HEK293 (cell line): Measurements from ENCODE around the gene FBXW11.

Experiments used
- CTCF ChIA-PET: fragments of 350-600 bp; formaldehyde crosslinking; extraction: SDS; loops from one replicate; lab custom pipeline; 2021; ENCODE audit warnings: antibody characterized with exemption; lab: Yijun Ruan, JAX
- POLR2A ChIA-PET: fragments of 300-600 bp; formaldehyde crosslinking; extraction: SDS; loops from one replicate; lab custom pipeline; 2020; ENCODE audit warnings: antibody characterized with exemption, inconsistent platforms; lab: Yijun Ruan, JAX
- H3K27ac ChIP-seq: fragments of 200-500 bp; sonication (Bioruptor generic); 2 replicates; pipeline ENCODE4 v1.5.1; 2014; ENCODE audit warnings: low read depth, low read length, control low read depth, inconsistent platforms; ENCODE audit errors: extremely low read depth
- H3K36me3 ChIP-seq, 2 experiments: fragments of 200-500 bp in 1 of 2; sonication (Bioruptor generic) in 1 of 2; 1 replicate in 1 of 2; 2 replicates in 1 of 2; pipeline ENCODE4 v1.5.1; 2014 to 2017; ENCODE audit warnings: inconsistent platforms in 2 of 2, low read length in 2 of 2; ENCODE audit not compliant: control insufficient read depth in 2 of 2, insufficient read depth in 1 of 2
- H3K4me1 ChIP-seq: fragments of 200-500 bp; sonication (Bioruptor generic); 2 replicates; pipeline ENCODE4 v1.5.1; 2014; ENCODE audit warnings: mild to moderate bottlenecking, low read length, inconsistent platforms; ENCODE audit not compliant: control insufficient read depth, insufficient read depth
- H3K4me3 ChIP-seq: 2 replicates; pipeline ENCODE4 v1.5.1; 2011; ENCODE audit warnings: low read depth, mild to moderate bottlenecking, control low read depth, low read length, moderate library complexity
- H3K9me3 ChIP-seq: fragments of 200-500 bp; sonication (Bioruptor generic); 2 replicates; pipeline ENCODE4 v1.5.1; 2014; ENCODE audit warnings: low read depth, low read length, inconsistent platforms; ENCODE audit not compliant: control insufficient read depth, insufficient read depth
- KLF10 ChIP-seq: fragments of 450-650 bp; IDR thresholded peaks from 2 replicates; pipeline ENCODE4 v1.5.1; 2018; ENCODE audit warnings: missing biosample characterization, mild to moderate bottlenecking, missing genetic modification characterization
- OSR2 ChIP-seq: fragments of 450-650 bp; formaldehyde crosslinking; IDR thresholded peaks from 2 replicates; pipeline ENCODE4 v1.5.1; 2016; ENCODE audit warnings: missing biosample characterization, missing genetic modification characterization
- PRDM1 ChIP-seq: fragments of 450-650 bp; formaldehyde crosslinking; IDR thresholded peaks from 2 replicates; pipeline ENCODE4; 2016; ENCODE audit warnings: missing biosample characterization, missing genetic modification characterization
- RBAK ChIP-seq: fragments of 450-650 bp; formaldehyde crosslinking; IDR thresholded peaks from 2 replicates; pipeline ENCODE4 v1.5.1; 2016; ENCODE audit warnings: missing biosample characterization, missing genetic modification characterization
- SP3 ChIP-seq: fragments of 450-650 bp; formaldehyde crosslinking; IDR thresholded peaks from 2 replicates; pipeline ENCODE4 v1.5.1; 2016; ENCODE audit warnings: missing biosample characterization, missing genetic modification characterization
- SP7 ChIP-seq: fragments of 450-650 bp; formaldehyde crosslinking; IDR thresholded peaks from 2 replicates; pipeline ENCODE4 v1.5.1; 2016; ENCODE audit warnings: missing biosample characterization, missing genetic modification characterization
- YY1 ChIP-seq: fragments of 450-650 bp; formaldehyde crosslinking; IDR thresholded peaks from 2 replicates; pipeline ENCODE4 v1.5.1; 2018; ENCODE audit warnings: missing biosample characterization, missing genetic modification characterization
- YY2 ChIP-seq: fragments of 450-650 bp; formaldehyde crosslinking; IDR thresholded peaks from 2 replicates; pipeline ENCODE4 v1.5.1; 2016; ENCODE audit warnings: missing biosample characterization, missing genetic modification characterization
- ZBTB20 ChIP-seq: fragments of 450-650 bp; formaldehyde crosslinking; IDR thresholded peaks from 2 replicates; pipeline ENCODE4 v1.5.1; 2016; ENCODE audit warnings: missing biosample characterization, missing genetic modification characterization
- ZBTB21 ChIP-seq: fragments of 450-650 bp; formaldehyde crosslinking; IDR thresholded peaks from 2 replicates; pipeline ENCODE4 v1.5.1; 2017; ENCODE audit warnings: missing biosample characterization, missing genetic modification characterization
- ZBTB8A ChIP-seq: fragments of 450-650 bp; formaldehyde crosslinking; IDR thresholded peaks from 2 replicates; pipeline ENCODE4 v1.5.1; 2016; ENCODE audit warnings: missing biosample characterization, missing genetic modification characterization
- ZFP3 ChIP-seq: fragments of 450-650 bp; formaldehyde crosslinking; IDR thresholded peaks from 2 replicates; pipeline ENCODE4 v1.5.1; 2016; ENCODE audit warnings: low read depth, missing biosample characterization, missing genetic modification characterization
- ZFP37 ChIP-seq: fragments of 450-650 bp; formaldehyde crosslinking; IDR thresholded peaks from 2 replicates; pipeline ENCODE4 v1.5.1; 2016; ENCODE audit warnings: missing biosample characterization, missing genetic modification characterization
- ZNF16 ChIP-seq: fragments of 450-650 bp; formaldehyde crosslinking; IDR thresholded peaks from 2 replicates; pipeline ENCODE4 v1.5.1; 2016; ENCODE audit warnings: low read depth, missing biosample characterization, missing genetic modification characterization
- ZNF169 ChIP-seq: fragments of 450-650 bp; formaldehyde crosslinking; IDR thresholded peaks from 2 replicates; pipeline ENCODE4 v1.5.1; 2016; ENCODE audit warnings: missing biosample characterization, missing genetic modification characterization
- ZNF2 ChIP-seq: fragments of 450-650 bp; formaldehyde crosslinking; IDR thresholded peaks from 2 replicates; pipeline ENCODE4 v1.5.1; 2016; ENCODE audit warnings: missing biosample characterization, missing genetic modification characterization
- ZNF202 ChIP-seq: fragments of 450-650 bp; formaldehyde crosslinking; IDR thresholded peaks from 2 replicates; pipeline ENCODE4 v1.5.1; 2016; ENCODE audit warnings: missing biosample characterization, missing genetic modification characterization, borderline replicate concordance
- ZNF221 ChIP-seq: fragments of 450-650 bp; formaldehyde crosslinking; IDR thresholded peaks from 2 replicates; pipeline ENCODE4 v1.5.1; 2017; ENCODE audit warnings: missing biosample characterization, missing genetic modification characterization, borderline replicate concordance
- ZNF223 ChIP-seq: fragments of 450-650 bp; formaldehyde crosslinking; IDR thresholded peaks from 2 replicates; pipeline ENCODE4 v1.5.1; 2016; ENCODE audit warnings: missing biosample characterization, missing genetic modification characterization
- ZNF24 ChIP-seq: fragments of 450-650 bp; formaldehyde crosslinking; IDR thresholded peaks from 2 replicates; pipeline ENCODE4 v1.5.1; 2016; ENCODE audit warnings: missing biosample characterization, missing genetic modification characterization
- ZNF366 ChIP-seq: fragments of 450-650 bp; formaldehyde crosslinking; conservative IDR thresholded peaks from 2 replicates; pipeline ENCODE4 v1.5.1; 2016; ENCODE audit warnings: missing biosample characterization, missing genetic modification characterization
- ZNF391 ChIP-seq: fragments of 450-650 bp; formaldehyde crosslinking; IDR thresholded peaks from 2 replicates; pipeline ENCODE4 v1.5.1; 2016; ENCODE audit warnings: low read depth, missing biosample characterization, missing genetic modification characterization, borderline replicate concordance
- ZNF521 ChIP-seq: fragments of 450-650 bp; formaldehyde crosslinking; IDR thresholded peaks from 2 replicates; pipeline ENCODE4 v1.5.1; 2017; ENCODE audit warnings: missing biosample characterization, mild to moderate bottlenecking, missing genetic modification characterization
- ZNF654 ChIP-seq: fragments of 450-650 bp; formaldehyde crosslinking; IDR thresholded peaks from 2 replicates; pipeline ENCODE4 v1.5.1; 2016; ENCODE audit warnings: low read depth, missing biosample characterization, missing genetic modification characterization
- ZNF664 ChIP-seq: fragments of 450-650 bp; formaldehyde crosslinking; IDR thresholded peaks from 2 replicates; pipeline ENCODE4 v1.5.1; 2016; ENCODE audit warnings: missing biosample characterization, missing genetic modification characterization
- TF ChIP-seq, protein P1 (sequence below): fragments of 450-650 bp; formaldehyde crosslinking; IDR thresholded peaks from 2 replicates; pipeline ENCODE4 v1.5.1; 2016; ENCODE audit warnings: missing biosample characterization, missing genetic modification characterization
- TF ChIP-seq, protein P2 (sequence below): fragments of 450-650 bp; formaldehyde crosslinking; IDR thresholded peaks from 2 replicates; pipeline ENCODE4 v1.5.1; 2016; ENCODE audit warnings: missing biosample characterization, missing genetic modification characterization
- TF ChIP-seq, protein P3 (sequence below): sonication (generic); formaldehyde crosslinking; IDR thresholded peaks from 2 replicates; pipeline ENCODE4 v1.8.1; 2022; ENCODE audit warnings: mild to moderate bottlenecking, moderate library complexity, missing genetic modification reagents

The FBXW11 gene

DNA sequence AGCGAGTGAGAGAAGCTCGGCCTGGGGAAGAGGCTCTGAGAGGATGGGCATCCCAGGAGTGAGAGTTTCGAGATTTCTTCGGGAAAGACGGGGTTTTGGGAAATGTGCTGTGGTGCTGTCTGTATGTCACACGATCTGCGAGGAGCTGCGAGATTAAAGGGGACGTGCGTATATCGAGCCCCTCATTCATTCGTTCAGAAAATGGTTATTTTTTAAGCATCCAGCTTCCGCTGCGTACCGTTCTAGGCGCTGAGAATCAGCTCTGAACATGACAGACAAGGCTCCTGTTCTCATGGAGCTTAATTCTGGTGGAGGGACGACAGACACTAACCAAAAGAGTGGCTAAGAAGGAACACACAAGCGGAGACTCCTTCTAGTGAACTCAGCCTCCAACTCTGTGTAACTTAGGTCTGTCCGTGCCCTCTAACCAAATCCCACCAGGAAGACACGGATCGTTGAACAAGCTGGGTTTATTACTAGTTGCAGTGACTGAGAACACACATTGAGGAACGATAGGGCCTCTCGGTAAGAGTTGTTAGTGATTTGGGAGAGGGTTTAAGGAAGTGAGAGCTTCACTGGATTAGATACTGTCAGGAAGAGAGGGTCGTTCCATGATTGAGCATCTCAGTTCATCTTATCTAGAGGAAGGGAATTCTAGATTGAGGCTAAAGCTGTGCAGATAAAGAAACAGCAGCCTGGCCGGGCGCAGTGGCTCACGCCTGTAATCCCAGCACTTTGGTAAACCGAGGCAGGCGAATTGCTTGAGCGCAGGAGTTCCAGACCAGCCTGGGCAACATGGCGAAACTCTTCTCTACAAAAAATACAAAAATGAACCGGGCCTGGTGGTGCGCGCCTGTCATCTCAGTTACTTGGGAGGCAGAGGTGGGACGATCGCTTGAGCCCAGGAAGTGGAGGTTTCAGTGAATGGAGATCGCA is 1.0 kb upstream of the FBXW11 start (continued):
- TF ChIP-seq, protein P1, sequence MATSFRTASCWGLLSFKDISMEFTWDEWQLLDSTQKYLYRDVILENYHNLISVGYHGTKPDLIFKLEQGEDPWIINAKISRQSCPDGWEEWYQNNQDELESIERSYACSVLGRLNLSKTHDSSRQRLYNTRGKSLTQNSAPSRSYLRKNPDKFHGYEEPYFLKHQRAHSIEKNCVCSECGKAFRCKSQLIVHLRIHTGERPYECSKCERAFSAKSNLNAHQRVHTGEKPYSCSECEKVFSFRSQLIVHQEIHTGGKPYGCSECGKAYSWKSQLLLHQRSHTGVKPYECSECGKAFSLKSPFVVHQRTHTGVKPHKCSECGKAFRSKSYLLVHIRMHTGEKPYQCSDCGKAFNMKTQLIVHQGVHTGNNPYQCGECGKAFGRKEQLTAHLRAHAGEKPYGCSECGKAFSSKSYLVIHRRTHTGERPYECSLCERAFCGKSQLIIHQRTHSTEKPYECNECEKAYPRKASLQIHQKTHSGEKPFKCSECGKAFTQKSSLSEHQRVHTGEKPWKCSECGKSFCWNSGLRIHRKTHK: no peak
- TF ChIP-seq, all 188 proteins: peak for 15

DNA sequence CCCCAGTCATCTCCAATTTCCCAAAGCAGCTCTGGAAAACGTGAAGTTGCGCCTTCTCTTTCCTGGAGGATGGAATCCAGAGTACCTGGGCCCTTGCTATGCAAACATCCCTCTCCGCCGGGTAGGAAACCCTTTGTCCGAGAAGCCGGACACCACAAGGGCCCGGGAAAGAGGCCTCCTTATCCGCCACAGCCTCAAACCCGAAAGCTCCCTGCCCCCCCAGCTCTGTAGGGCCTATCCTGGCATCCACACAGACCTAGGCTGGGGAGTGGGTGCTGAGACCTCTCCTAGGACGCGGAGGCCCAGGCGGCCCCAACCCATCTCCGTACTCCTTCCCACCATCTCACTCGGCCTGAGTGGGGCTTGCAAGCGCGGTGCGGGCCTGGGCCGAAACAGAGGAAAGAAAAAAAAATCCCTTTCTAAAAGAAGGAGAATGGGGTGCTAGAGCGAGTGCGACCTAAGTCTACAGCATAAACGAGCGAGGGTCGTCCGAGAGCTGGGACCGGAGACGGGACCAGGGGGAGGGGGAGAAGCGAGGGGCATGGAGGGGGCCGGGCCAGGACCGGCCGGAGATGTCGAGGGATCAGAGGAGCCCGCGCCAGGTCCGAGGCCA is 624 bp downstream of the FBXW11 start:
- TF ChIP-seq OSR2 (tag by site-specific recombination) (no peak), ZFP3 (tag by site-specific recombination) (peak; percentile 8; the same call in 1 of the 2 replicates), ZFP37 (0 out of 2 replicates have a peak, but pooled peaks have one; percentile 38), ZBTB20 (tag by site-specific recombination) (peak; percentile 99)
- TF ChIP-seq, protein P2, sequence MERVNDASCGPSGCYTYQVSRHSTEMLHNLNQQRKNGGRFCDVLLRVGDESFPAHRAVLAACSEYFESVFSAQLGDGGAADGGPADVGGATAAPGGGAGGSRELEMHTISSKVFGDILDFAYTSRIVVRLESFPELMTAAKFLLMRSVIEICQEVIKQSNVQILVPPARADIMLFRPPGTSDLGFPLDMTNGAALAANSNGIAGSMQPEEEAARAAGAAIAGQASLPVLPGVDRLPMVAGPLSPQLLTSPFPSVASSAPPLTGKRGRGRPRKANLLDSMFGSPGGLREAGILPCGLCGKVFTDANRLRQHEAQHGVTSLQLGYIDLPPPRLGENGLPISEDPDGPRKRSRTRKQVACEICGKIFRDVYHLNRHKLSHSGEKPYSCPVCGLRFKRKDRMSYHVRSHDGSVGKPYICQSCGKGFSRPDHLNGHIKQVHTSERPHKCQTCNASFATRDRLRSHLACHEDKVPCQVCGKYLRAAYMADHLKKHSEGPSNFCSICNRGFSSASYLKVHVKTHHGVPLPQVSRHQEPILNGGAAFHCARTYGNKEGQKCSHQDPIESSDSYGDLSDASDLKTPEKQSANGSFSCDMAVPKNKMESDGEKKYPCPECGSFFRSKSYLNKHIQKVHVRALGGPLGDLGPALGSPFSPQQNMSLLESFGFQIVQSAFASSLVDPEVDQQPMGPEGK: peak; percentile 59
- Histone ChIP-seq H3K27ac (peak overlapping the region; percentile 97), H3K9me3 (no peaks in the 10 kb centered on the region), H3K36me3 (no peaks in the 10 kb centered on the region), H3K4me1 (peaks cover 28% of the 10 kb centered on the region), H3K4me3 (peak overlapping the region; percentile 90)
- ChIA-PET POLR2A (interaction anchor here (0.7 to 3.0 kb wide), 16 partner anchors 9 to 618 kb away, joined by 3 to 19 read pairs (median 4); partner anchors contain the start of genes NPM1, STK10 and UBTD2), CTCF (interaction anchor here (0.7 to 3.9 kb wide), 8 partner anchors 9 to 1688 kb away, joined by 3 to 31 read pairs (median 4); no protein-coding TSS in a partner anchor)

DNA sequence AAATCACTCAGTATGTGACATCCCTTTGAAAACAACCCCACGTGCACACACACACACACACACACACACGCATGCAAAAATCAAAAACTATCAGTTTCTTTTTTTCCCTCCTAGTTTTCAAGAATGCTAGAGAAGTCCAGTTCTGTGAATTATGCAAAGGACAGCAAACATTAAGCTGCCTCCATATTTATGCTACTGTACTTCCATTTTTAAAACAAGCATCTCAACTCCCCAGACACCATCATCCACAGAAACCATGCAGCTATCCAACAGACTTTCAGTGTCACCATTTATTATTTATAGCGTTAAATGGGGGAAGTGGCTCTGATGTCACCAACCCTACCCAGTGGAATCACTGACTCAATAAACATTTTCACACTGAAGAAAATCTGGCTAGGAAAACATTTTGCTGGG is 1.6 kb downstream of the FBXW11 start:
- ChIA-PET POLR2A (interaction anchor here (0.7 to 1.2 kb wide), 4 partner anchors 19 to 606 kb away, joined by 3 to 6 read pairs (median 3); no protein-coding TSS in a partner anchor), CTCF (interaction anchor here (0.6 to 3.9 kb wide), 5 partner anchors 8 to 441 kb away, joined by 3 to 31 read pairs (median 4); no protein-coding TSS in a partner anchor)
- Histone ChIP-seq H3K4me1 (peaks cover 31% of the 10 kb centered on the region), H3K36me3 (no peaks in the 10 kb centered on the region), H3K4me3 (peak overlapping the region; percentile 90), H3K27ac (no peak overlapping the region; the same call in 1 of the 2 replicates), H3K9me3 (no peaks in the 10 kb centered on the region)
- TF ChIP-seq ZBTB8A (tag by site-specific recombination) (no peak), ZNF169 (tag by site-specific recombination) (no peak), ZBTB21 (peak; percentile 79), ZNF391 (tag by site-specific recombination) (no peak), YY1 (tag by site-specific recombination) (0 out of 2 replicates have a peak, but pooled peaks have one; percentile 47), YY2 (0 out of 2 replicates have a peak, but pooled peaks have one; percentile 54), ZNF654 (tag by site-specific recombination) (no peak), RBAK (tag by site-specific recombination) (no peak), ZNF202 (tag by site-specific recombination) (no peak), KLF10 (no peak), PRDM1 (tag by site-specific recombination) (peak; percentile 54; the same call in 1 of the 2 replicates), ZNF223 (no peak), ZNF24 (tag by site-specific recombination) (peak; percentile 42; the same call in 1 of the 2 replicates), SP7 (tag by site-specific recombination) (0 out of 2 replicates have a peak, but pooled peaks have one; percentile 32), SP3 (no peak), ZNF16 (no peak), ZNF664 (tag by site-specific recombination) (no peak), ZNF521 (tag by site-specific recombination) (no peak), ZNF221 (tag by site-specific recombination) (no peak), ZNF366 (tag by site-specific recombination) (peak; percentile 74), ZNF2 (tag by site-specific recombination) (peak; percentile 55; the same call in 1 of the 2 replicates)
- TF ChIP-seq, protein P3, sequence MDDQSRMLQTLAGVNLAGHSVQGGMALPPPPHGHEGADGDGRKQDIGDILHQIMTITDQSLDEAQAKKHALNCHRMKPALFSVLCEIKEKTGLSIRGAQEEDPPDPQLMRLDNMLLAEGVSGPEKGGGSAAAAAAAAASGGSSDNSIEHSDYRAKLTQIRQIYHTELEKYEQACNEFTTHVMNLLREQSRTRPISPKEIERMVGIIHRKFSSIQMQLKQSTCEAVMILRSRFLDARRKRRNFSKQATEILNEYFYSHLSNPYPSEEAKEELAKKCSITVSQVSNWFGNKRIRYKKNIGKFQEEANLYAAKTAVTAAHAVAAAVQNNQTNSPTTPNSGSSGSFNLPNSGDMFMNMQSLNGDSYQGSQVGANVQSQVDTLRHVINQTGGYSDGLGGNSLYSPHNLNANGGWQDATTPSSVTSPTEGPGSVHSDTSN (CRISPR knock-in tag): no peak
